Myocyte (in vitro differentiated cells): ENCODE results near the gene PUM2. TPM values are rescaled to one million over a fixed set of nuclear protein-coding genes. Genes with fewer than 3 reads are reported as not detected.
"Not testable (repeated sequence)": the region's sequence is repeated elsewhere in the genome, so short reads cannot be mapped to it uniquely, and the experiment has no call there.

Experiments used
- DNase-seq: peaks from one replicate; pipeline ENCODE4 v3.0.0-alpha.2; 2012; ENCODE audit warnings: low read depth
- total RNA-seq: library from RNA; depleted of rRNA; stranded (reverse); fragments of >200 nt; gene quantifications from 2 replicates; pipeline ENCODE4 v1.2.3, GENCODE V29; 2014

PUM2 gene
- total RNA-seq, 1 donor from 2014 or later = 27.9 TPM

GRCh38 chr2:20292984-20293383 is 57.7 kb downstream of the PUM2 start:
- no peak for DNase-seq

- peak; percentile 6 for DNase-seq
These were observed 58.7 kb downstream of the PUM2 start for GRCh38 chr2:20291846-20292408.

GRCh38 chr2:20291106-20291564 is 59.5 kb downstream of the PUM2 start:
- peak; percentile 73 for DNase-seq

GRCh38 chr2:20288642-20289340 is 61.9 kb downstream of the PUM2 start:
- peak; percentile 36 for DNase-seq

GRCh38 chr2:20282916-20283592 is 67.6 kb downstream of the PUM2 start:
- peak; percentile 44 for DNase-seq

- DNase-seq = peak; percentile 18
These were observed 68.8 kb downstream of the PUM2 start for GRCh38 chr2:20281876-20282275.

GRCh38 chr2:20273042-20273441 is 77.6 kb downstream of the PUM2 start:
- no peak for DNase-seq

GRCh38 chr2:20268317-20268716 is 82.3 kb downstream of the PUM2 start:
- not testable (repeated sequence) for DNase-seq

GRCh38 chr2:20267529-20267928 is 83.1 kb downstream of the PUM2 start:
- DNase-seq = no peak

- no peak for DNase-seq
These were observed 86.0 kb downstream of the PUM2 start for GRCh38 chr2:20264629-20265028.

GRCh38 chr2:20257411-20257810 is 93.2 kb downstream of the PUM2 start:
- no peak for DNase-seq

GRCh38 chr2:20254731-20255130 is 95.9 kb downstream of the PUM2 start:
- DNase-seq = no peak

GRCh38 chr2:20250436-20250835 is 100.2 kb downstream of the PUM2 start:
- no peak for DNase-seq

GRCh38 chr2:20249170-20249569 is 101.5 kb downstream of the PUM2 start:
- DNase-seq = no peak

- no peak for DNase-seq
These were observed 103.6 kb downstream of the PUM2 start for GRCh38 chr2:20247084-20247483.

GRCh38 chr2:20243637-20244036 is 107.0 kb downstream of the PUM2 start:
- DNase-seq = not testable (repeated sequence)

- no peak for DNase-seq
These were observed 107.8 kb downstream of the PUM2 start for GRCh38 chr2:20242727-20243377.

- no peak for DNase-seq
These were observed 108.5 kb downstream of the PUM2 start for GRCh38 chr2:20241973-20242726.

GRCh38 chr2:20240291-20240690 is 110.4 kb downstream of the PUM2 start:
- DNase-seq = not testable (repeated sequence)

GRCh38 chr2:20236496-20236895 is 114.1 kb downstream of the PUM2 start:
- no peak for DNase-seq

GRCh38 chr2:20235655-20236305 is 114.9 kb downstream of the PUM2 start:
- DNase-seq = no peak
